ENCODE data around the gene ARPC3.
"Not testable (repeated sequence)": the region's sequence is repeated elsewhere in the genome, so short reads cannot be mapped to it uniquely, and the experiment has no call there.

The ARPC3 gene

GRCh38 chr12:110421159-110421661 is 28.9 kb downstream of the ARPC3 start:
- Histone ChIP-seq H3K27me3 (replicated peaks; ENCODE audit: control insufficient read depth, insufficient read depth, low read length, poor library complexity, severe bottlenecking) (no peaks in the 10 kb centered on the region), H3K4me3 (ENCODE audit: insufficient read depth, low read depth, low read length, poor library complexity, severe bottlenecking) (no peak overlapping the region), H3K9me3 (ENCODE audit: control insufficient read depth, low read length) (no peaks in the 10 kb centered on the region), H3K36me3 (ENCODE audit: control insufficient read depth, insufficient read depth, low read length) (no peaks in the 10 kb centered on the region), H3K27ac (ENCODE audit: insufficient read depth, low read length, poor library complexity, severe bottlenecking) (no peak overlapping the region), H3K4me1 (ENCODE audit: control insufficient read depth, insufficient read depth, low read length, poor library complexity, severe bottlenecking) (no peaks in the 10 kb centered on the region)
- DNase-seq, result no peak

GRCh38 chr12:110420644-110421043 is 29.5 kb downstream of the ARPC3 start:
- not testable (repeated sequence) for H3K36me3 ChIP-seq (ENCODE audit: control insufficient read depth, insufficient read depth, low read length); H3K4me3 ChIP-seq (ENCODE audit: insufficient read depth, low read depth, low read length, poor library complexity, severe bottlenecking); DNase-seq; H3K27me3 ChIP-seq (replicated peaks; ENCODE audit: control insufficient read depth, insufficient read depth, low read length, poor library complexity, severe bottlenecking); H3K27ac ChIP-seq (ENCODE audit: insufficient read depth, low read length, poor library complexity, severe bottlenecking); H3K4me1 ChIP-seq (ENCODE audit: control insufficient read depth, insufficient read depth, low read length, poor library complexity, severe bottlenecking); H3K9me3 ChIP-seq (ENCODE audit: control insufficient read depth, low read length)

GRCh38 chr12:110417113-110417512 is 33.0 kb downstream of the ARPC3 start:
- not testable (repeated sequence) for H3K27me3 ChIP-seq (replicated peaks; ENCODE audit: control insufficient read depth, insufficient read depth, low read length, poor library complexity, severe bottlenecking); H3K9me3 ChIP-seq (ENCODE audit: control insufficient read depth, low read length); H3K4me1 ChIP-seq (ENCODE audit: control insufficient read depth, insufficient read depth, low read length, poor library complexity, severe bottlenecking); H3K27ac ChIP-seq (ENCODE audit: insufficient read depth, low read length, poor library complexity, severe bottlenecking); H3K36me3 ChIP-seq (ENCODE audit: control insufficient read depth, insufficient read depth, low read length); DNase-seq; H3K4me3 ChIP-seq (ENCODE audit: insufficient read depth, low read depth, low read length, poor library complexity, severe bottlenecking)

GRCh38 chr12:110410086-110410485 is 40.1 kb downstream of the ARPC3 start:
- H3K4me3 ChIP-seq (ENCODE audit: insufficient read depth, low read depth, low read length, poor library complexity, severe bottlenecking); H3K27me3 ChIP-seq (replicated peaks; ENCODE audit: control insufficient read depth, insufficient read depth, low read length, poor library complexity, severe bottlenecking); DNase-seq; H3K9me3 ChIP-seq (ENCODE audit: control insufficient read depth, low read length); H3K36me3 ChIP-seq (ENCODE audit: control insufficient read depth, insufficient read depth, low read length); H3K4me1 ChIP-seq (ENCODE audit: control insufficient read depth, insufficient read depth, low read length, poor library complexity, severe bottlenecking); H3K27ac ChIP-seq (ENCODE audit: insufficient read depth, low read length, poor library complexity, severe bottlenecking): not testable (repeated sequence)

- H3K4me1 ChIP-seq (ENCODE audit: control insufficient read depth, insufficient read depth, low read length, poor library complexity, severe bottlenecking); H3K27me3 ChIP-seq (replicated peaks; ENCODE audit: control insufficient read depth, insufficient read depth, low read length, poor library complexity, severe bottlenecking); DNase-seq; H3K27ac ChIP-seq (ENCODE audit: insufficient read depth, low read length, poor library complexity, severe bottlenecking); H3K36me3 ChIP-seq (ENCODE audit: control insufficient read depth, insufficient read depth, low read length); H3K4me3 ChIP-seq (ENCODE audit: insufficient read depth, low read depth, low read length, poor library complexity, severe bottlenecking); H3K9me3 ChIP-seq (ENCODE audit: control insufficient read depth, low read length): not testable (repeated sequence)
Observed at GRCh38 chr12:110405126-110405662, 44.9 kb downstream of the ARPC3 start.

- peaks cover 4% of the 10 kb centered on the region for H3K36me3 ChIP-seq (ENCODE audit: control insufficient read depth, insufficient read depth, low read length)
- H3K4me1 ChIP-seq (ENCODE audit: control insufficient read depth, insufficient read depth, low read length, poor library complexity, severe bottlenecking), result peaks cover 8% of the 10 kb centered on the region
- H3K9me3 ChIP-seq (ENCODE audit: control insufficient read depth, low read length), result no peaks in the 10 kb centered on the region
- H3K27me3 ChIP-seq (replicated peaks; ENCODE audit: control insufficient read depth, insufficient read depth, low read length, poor library complexity, severe bottlenecking), result no peaks in the 10 kb centered on the region
- peak; percentile 59 to 74 (median 62) for DNase-seq
- H3K27ac ChIP-seq (ENCODE audit: insufficient read depth, low read length, poor library complexity, severe bottlenecking), result peak overlapping the region; percentile 95
- peak overlapping the region; percentile 99 for H3K4me3 ChIP-seq (ENCODE audit: insufficient read depth, low read depth, low read length, poor library complexity, severe bottlenecking)
Observed at GRCh38 chr12:110403976-110404682, 46.0 kb downstream of the ARPC3 start.

GRCh38 chr12:110403146-110403975 is 46.8 kb downstream of the ARPC3 start, which contains the start of gene ANAPC7:
Gene ANAPC7, minus strand, starts transcription at chr12:110403708. Its CDS starts 81 bp downstream, at chr12:110403627.
- H3K4me3 ChIP-seq (ENCODE audit: insufficient read depth, low read depth, low read length, poor library complexity, severe bottlenecking), result peak within 1 kb of the TSS; percentile 99
- H3K4me1 ChIP-seq (ENCODE audit: control insufficient read depth, insufficient read depth, low read length, poor library complexity, severe bottlenecking), result peaks cover 8% of the 10 kb centered on the region
- no peaks in the 10 kb centered on the region for H3K9me3 ChIP-seq (ENCODE audit: control insufficient read depth, low read length)
- no peaks in the 10 kb centered on the region for H3K27me3 ChIP-seq (replicated peaks; ENCODE audit: control insufficient read depth, insufficient read depth, low read length, poor library complexity, severe bottlenecking)
- H3K36me3 ChIP-seq (ENCODE audit: control insufficient read depth, insufficient read depth, low read length), result peaks cover 7% of the 10 kb centered on the region
- peak within 1 kb of the TSS; percentile 95 for H3K27ac ChIP-seq (ENCODE audit: insufficient read depth, low read length, poor library complexity, severe bottlenecking)
- DNase-seq, result peak; percentile 77 to 86 (median 81)

All from effector memory CD4-positive, alpha-beta T cell (primary cell).